ENCODE results near the gene CCK.
A peak's percentile ranks its signal among the peaks of the same experiment; 100 is the strongest.

CCK gene

GRCh38 chr3:42267878-42268277 lies 1.9 kb upstream of the CCK start:
- DNase-seq (ENCODE audit: low read depth): no peak

- DNase-seq (ENCODE audit: low read depth): no peak
These were observed 660 bp downstream of the CCK start for GRCh38 chr3:42265059-42265991.

GRCh38 chr3:42264399-42265058 lies 1.5 kb downstream of the CCK start:
- DNase-seq (ENCODE audit: low read depth): peak; percentile 28

- DNase-seq (ENCODE audit: low read depth): no peak
These were observed 2.3 kb downstream of the CCK start for GRCh38 chr3:42263354-42264346.

GRCh38 chr3:42262525-42262924 lies 3.5 kb downstream of the CCK start:
- DNase-seq (ENCODE audit: low read depth): peak; percentile 91

- DNase-seq (ENCODE audit: low read depth): no peak
These were observed 9.0 kb downstream of the CCK start for GRCh38 chr3:42257007-42257406.

GRCh38 chr3:42256135-42256819 lies 9.7 kb downstream of the CCK start:
- DNase-seq (ENCODE audit: low read depth): peak; percentile 89

- no peak for DNase-seq (ENCODE audit: low read depth)
These were observed 11.4 kb downstream of the CCK start for GRCh38 chr3:42254566-42254965.

GRCh38 chr3:42250761-42251160 lies 15.2 kb downstream of the CCK start:
- DNase-seq (ENCODE audit: low read depth): no peak

GRCh38 chr3:42247576-42248027 lies 18.4 kb downstream of the CCK start:
- peak; percentile 72 for DNase-seq (ENCODE audit: low read depth)

GRCh38 chr3:42246091-42246490 lies 19.9 kb downstream of the CCK start:
- no peak for DNase-seq (ENCODE audit: low read depth)

GRCh38 chr3:42236611-42237010 lies 29.4 kb downstream of the CCK start:
- DNase-seq (ENCODE audit: low read depth): no peak

GRCh38 chr3:42235532-42235931 lies 30.5 kb downstream of the CCK start:
- DNase-seq (ENCODE audit: low read depth): no peak

- DNase-seq (ENCODE audit: low read depth): no peak
These were observed 35.1 kb downstream of the CCK start for GRCh38 chr3:42230860-42231259.

GRCh38 chr3:42229942-42230688 lies 35.9 kb downstream of the CCK start:
- peak; percentile 73 for DNase-seq (ENCODE audit: low read depth)

GRCh38 chr3:42229266-42229941 lies 36.6 kb downstream of the CCK start:
- no peak for DNase-seq (ENCODE audit: low read depth)

GRCh38 chr3:42228796-42229195 lies 37.2 kb downstream of the CCK start:
- DNase-seq (ENCODE audit: low read depth): peak; percentile 56

GRCh38 chr3:42226470-42227425 lies 39.2 kb downstream of the CCK start:
- DNase-seq (ENCODE audit: low read depth): peak; percentile 36
